Thoracic aorta (tissue), 2 donors: ENCODE results near the gene TPRG1. TPM values are rescaled to one million over a fixed set of nuclear protein-coding genes. Genes with fewer than 3 reads are reported as not detected.
A peak's percentile ranks its signal among the peaks of the same experiment; 100 is the strongest.

Source experiments
- ATAC-seq: fragments of 150-250 bp; one replicate; pipeline ENCODE4 v1.8.0; 2017; ENCODE audit warnings: low read depth; ENCODE audit not compliant: insufficient number of reproducible peaks, low FRiP score
- DNase-seq: peaks from one replicate; pipeline ENCODE4 v3.0.0-alpha.2; 2020; ENCODE audit warnings: low spot score
- H3K27ac ChIP-seq, 2 donors: fragments of 200-600 bp; sonication (generic); 1 replicate in 1 of 2; 2 replicates in 1 of 2; pipeline ENCODE4 v1.5.1; 2016; ENCODE audit warnings: mild to moderate bottlenecking in 2 of 2, moderate library complexity in 2 of 2
- H3K27me3 ChIP-seq: fragments of 200-600 bp; sonication (generic); replicated peaks from 2 replicates; pipeline ENCODE4 v1.6.0; 2016; ENCODE audit warnings: mild to moderate bottlenecking; ENCODE audit not compliant: insufficient read depth
- H3K36me3 ChIP-seq: fragments of 200-600 bp; sonication (generic); one replicate; pipeline ENCODE4 v1.5.1; 2016
- H3K4me1 ChIP-seq, 2 donors: fragments of 200-600 bp; sonication (generic); 1 replicate in 1 of 2; 2 replicates in 1 of 2; pipeline versions ENCODE4 v1.5.1 to v1.6.0; 2016; ENCODE audit warnings: low read depth in 2 of 2, mild to moderate bottlenecking in 1 of 2; ENCODE audit not compliant: control insufficient read depth in 1 of 2
- H3K4me3 ChIP-seq: fragments of 200-600 bp; sonication (generic); 2 replicates; pipeline ENCODE4 v1.5.1; 2016; ENCODE audit warnings: mild to moderate bottlenecking
- H3K9me3 ChIP-seq: fragments of 200-600 bp; sonication (generic); 2 replicates; pipeline ENCODE4 v1.5.1; 2016
- CTCF ChIP-seq: fragments of 200-600 bp; sonication (generic); IDR thresholded peaks from one replicate; pipeline ENCODE4 v1.5.1; 2019; ENCODE audit warnings: antibody characterized with exemption
- total RNA-seq, 2 donors: library from RNA; depleted of rRNA; stranded (reverse); fragments of >200 nt; gene quantifications; one replicate each; pipeline versions ENCODE4 v1.1.0 to v1.2.3, GENCODE V29; 2016

Gene TPRG1
- total RNA-seq, 2 donors from 2014 or later = 7.4 to 14.5 TPM

- H3K27ac ChIP-seq = no peak overlapping the region
- TF ChIP-seq CTCF = no peak
Observed at GRCh38 chr3:189170559-189170958, 1.2 kb upstream of the TPRG1 start.

GRCh38 chr3:189172668-189173419 is 1.1 kb downstream of the TPRG1 start:
- Histone ChIP-seq H3K27ac (no peak overlapping the region), H3K27me3 (no peaks in the 10 kb centered on the region), H3K4me3 (no peak overlapping the region), H3K36me3 (no peaks in the 10 kb centered on the region), H3K9me3 (no peaks in the 10 kb centered on the region), H3K4me1 (no peaks in the 10 kb centered on the region)
- ATAC-seq = no peak
- no peak for DNase-seq
- no peak for TF ChIP-seq CTCF

More at GRCh38 chr3:189170559-189170958, 1.2 kb upstream of the TPRG1 start:
- Histone ChIP-seq H3K36me3 (no peaks in the 10 kb centered on the region), H3K9me3 (no peaks in the 10 kb centered on the region), H3K27me3 (no peaks in the 10 kb centered on the region), H3K4me3 (no peak overlapping the region), H3K4me1 (no peaks in the 10 kb centered on the region)
- no peak for ATAC-seq
- no peak for DNase-seq

GRCh38 chr3:189184566-189184965 is 12.8 kb downstream of the TPRG1 start:
- DNase-seq (no peak), ATAC-seq (no peak)
- no peaks in the 10 kb centered on the region for H3K9me3 ChIP-seq
- no peak overlapping the region for H3K27ac ChIP-seq
- TF ChIP-seq CTCF = no peak
- H3K27me3 ChIP-seq = no peaks in the 10 kb centered on the region
- no peak overlapping the region for H3K4me3 ChIP-seq
- no peaks in the 10 kb centered on the region for H3K36me3 ChIP-seq
- peaks cover 3 to 15% of the 10 kb centered on the region in 2 donors for H3K4me1 ChIP-seq

- H3K27me3 ChIP-seq = no peaks in the 10 kb centered on the region
- peaks cover 3 to 15% of the 10 kb centered on the region in 2 donors for H3K4me1 ChIP-seq
- ATAC-seq = peak; percentile 60
- no peak overlapping the region for H3K27ac ChIP-seq
- no peak overlapping the region for H3K4me3 ChIP-seq
- no peaks in the 10 kb centered on the region for H3K36me3 ChIP-seq
- DNase-seq = peak; percentile 4
- no peak for TF ChIP-seq CTCF
- H3K9me3 ChIP-seq = no peaks in the 10 kb centered on the region
Observed at GRCh38 chr3:189186101-189186500, 14.3 kb downstream of the TPRG1 start.

- peaks cover 3 to 15% of the 10 kb centered on the region in 2 donors for H3K4me1 ChIP-seq
- no peak overlapping the region for H3K4me3 ChIP-seq
- ATAC-seq = no peak
- no peak for DNase-seq
- TF ChIP-seq CTCF = no peak
- no peaks in the 10 kb centered on the region for H3K36me3 ChIP-seq
- H3K9me3 ChIP-seq = peaks cover 12% of the 10 kb centered on the region
- no peaks in the 10 kb centered on the region for H3K27me3 ChIP-seq
- H3K27ac ChIP-seq = no peak overlapping the region
Observed at GRCh38 chr3:189188466-189188865, 16.7 kb downstream of the TPRG1 start.
